HG03060 (cell line): ENCODE data around the gene NTPCR.
"Not testable (repeated sequence)": the region's sequence is repeated elsewhere in the genome, so short reads cannot be mapped to it uniquely, and the experiment has no call there.

Experiments used
- ATAC-seq: cut with Tn5 transposase; IDR thresholded peaks from one replicate; pipeline ENCODE4 v1.9.1; 2021; ENCODE audit warnings: low read depth, moderate number of reproducible peaks; ENCODE audit not compliant: unreplicated experiment

NTPCR gene

GRCh38 chr1:232925421-232926220 lies 24.8 kb upstream of the NTPCR start:
- no peak for ATAC-seq

GRCh38 chr1:232927166-232927565 lies 23.2 kb upstream of the NTPCR start:
- not testable (repeated sequence) for ATAC-seq

GRCh38 chr1:232927830-232928505 lies 22.4 kb upstream of the NTPCR start:
- ATAC-seq, result no peak

GRCh38 chr1:232932486-232933425 lies 17.7 kb upstream of the NTPCR start:
- ATAC-seq, result no peak

GRCh38 chr1:232936941-232937340 lies 13.5 kb upstream of the NTPCR start:
- ATAC-seq, result no peak

GRCh38 chr1:232937741-232938375 lies 12.6 kb upstream of the NTPCR start:
- ATAC-seq, result no peak

- ATAC-seq, result no peak
Observed at GRCh38 chr1:232938926-232939325, 11.5 kb upstream of the NTPCR start.

GRCh38 chr1:232939748-232940147 lies 10.7 kb upstream of the NTPCR start:
- ATAC-seq, result no peak

GRCh38 chr1:232940262-232940661 lies 10.1 kb upstream of the NTPCR start:
- no peak for ATAC-seq

GRCh38 chr1:232942413-232943294 lies 7.8 kb upstream of the NTPCR start:
- ATAC-seq, result no peak

GRCh38 chr1:232943679-232944252 lies 6.6 kb upstream of the NTPCR start:
- ATAC-seq, result no peak

GRCh38 chr1:232944347-232944746 lies 6.1 kb upstream of the NTPCR start:
- no peak for ATAC-seq

GRCh38 chr1:232949636-232950196 lies 695 bp upstream of the NTPCR start:
- ATAC-seq, result no peak

GRCh38 chr1:232951180-232951579 lies 769 bp downstream of the NTPCR start:
- ATAC-seq, result no peak

GRCh38 chr1:232951605-232952004 lies 1.2 kb downstream of the NTPCR start:
- ATAC-seq, result no peak

- ATAC-seq, result peak; percentile 43
Observed at GRCh38 chr1:232952514-232953499, 2.4 kb downstream of the NTPCR start.

GRCh38 chr1:232954594-232955365 lies 4.4 kb downstream of the NTPCR start:
- ATAC-seq, result no peak
